Astrocyte (in vitro differentiated cells and primary cell): ENCODE data around the gene WDR27. TPM values are rescaled to one million over a fixed set of nuclear protein-coding genes. Genes with fewer than 3 reads are reported as not detected.

Experiments used
- DNase-seq: peaks from one replicate; pipeline ENCODE4 v3.0.0-alpha.2; 2010; ENCODE audit warnings: low read depth
- FAIRE-seq: peaks from 2 replicates; lab custom pipeline; 2011; peaks lifted over from hg19 to GRCh38; lab: Jason Lieb, UNC
- H2AFZ ChIP-seq: 2 replicates; pipeline ENCODE4 v1.6.0; 2012; ENCODE audit warnings: low read depth, low read length, inconsistent platforms
- H3K27ac ChIP-seq: 2 replicates; pipeline ENCODE4 v1.5.1; 2011; ENCODE audit warnings: low read depth, low read length, inconsistent platforms
- H3K27me3 ChIP-seq: 2 replicates; pipeline ENCODE4 v1.6.0; 2011; ENCODE audit warnings: low read length, inconsistent platforms; ENCODE audit not compliant: insufficient read depth
- H3K36me3 ChIP-seq: 2 replicates; pipeline ENCODE4 v1.5.1; 2011; ENCODE audit warnings: low read length, inconsistent platforms; ENCODE audit not compliant: insufficient read depth
- H3K4me1 ChIP-seq: 2 replicates; pipeline ENCODE4 v1.5.1; 2011; ENCODE audit warnings: low read length, inconsistent platforms; ENCODE audit not compliant: insufficient read depth
- H3K4me2 ChIP-seq: 2 replicates; pipeline ENCODE4 v1.6.0; 2012; ENCODE audit warnings: low read length, inconsistent platforms
- H3K4me3 ChIP-seq: 2 replicates; pipeline ENCODE4 v1.5.1; 2011; ENCODE audit warnings: low read depth, mild to moderate bottlenecking, low read length, inconsistent platforms; ENCODE audit not compliant: insufficient read depth
- H3K79me2 ChIP-seq: 2 replicates; pipeline ENCODE4 v1.6.0; 2012; ENCODE audit warnings: mild to moderate bottlenecking, low read length, inconsistent platforms; ENCODE audit not compliant: insufficient read depth
- H3K9ac ChIP-seq: 2 replicates; pipeline ENCODE4 v1.6.0; 2012; ENCODE audit warnings: mild to moderate bottlenecking, low read length, inconsistent platforms
- H3K9me3 ChIP-seq: 2 replicates; pipeline ENCODE4 v1.5.1; 2012; ENCODE audit warnings: low read depth, mild to moderate bottlenecking, low read length, inconsistent platforms; ENCODE audit not compliant: insufficient read depth
- H4K20me1 ChIP-seq: 2 replicates; pipeline ENCODE4 v1.6.0; 2012; ENCODE audit warnings: low read length, inconsistent platforms; ENCODE audit not compliant: insufficient read depth
- H3K27ac Mint-ChIP-seq: one replicate; pipeline ENCODE4 v1.8.0; 2021; ENCODE audit warnings: mild to moderate bottlenecking, mixed read lengths; ENCODE audit not compliant: unreplicated experiment
- H3K27me3 Mint-ChIP-seq: one replicate; pipeline ENCODE4 v1.8.0; 2021; ENCODE audit warnings: low read depth, mixed read lengths; ENCODE audit not compliant: unreplicated experiment
- H3K36me3 Mint-ChIP-seq: one replicate; pipeline ENCODE4 v1.8.0; 2021; ENCODE audit warnings: low read depth, mixed read lengths; ENCODE audit not compliant: unreplicated experiment
- H3K4me1 Mint-ChIP-seq: one replicate; pipeline ENCODE4 v1.8.0; 2021; ENCODE audit warnings: low read depth, mixed read lengths; ENCODE audit not compliant: unreplicated experiment
- H3K4me3 Mint-ChIP-seq: one replicate; pipeline ENCODE4 v1.8.0; 2021; ENCODE audit warnings: mild to moderate bottlenecking, moderate library complexity, mixed read lengths; ENCODE audit not compliant: unreplicated experiment
- H3K9me3 Mint-ChIP-seq: one replicate; pipeline ENCODE4 v1.8.0; 2021; ENCODE audit warnings: mild to moderate bottlenecking, mixed read lengths; ENCODE audit not compliant: unreplicated experiment
- EZH2 ChIP-seq: IDR thresholded peaks from 2 replicates; pipeline ENCODE4 v1.6.1; 2012; ENCODE audit warnings: mild to moderate bottlenecking, low read length, inconsistent platforms; ENCODE audit not compliant: insufficient read depth
- total RNA-seq: library from RNA; stranded (reverse); gene quantifications from 2 replicates; pipeline ENCODE4 v1.2.1, GENCODE V29; 2021
- TF ChIP-seq, protein P1 (sequence below): IDR thresholded peaks from 2 replicates; pipeline ENCODE4 v1.5.1; 2011; ENCODE audit warnings: low read depth, mild to moderate bottlenecking, inconsistent platforms, low read length, moderate library complexity; ENCODE audit not compliant: insufficient read depth

WDR27 gene
- total RNA-seq, 1 donor from 2014 or later: 31.2 TPM

DNA sequence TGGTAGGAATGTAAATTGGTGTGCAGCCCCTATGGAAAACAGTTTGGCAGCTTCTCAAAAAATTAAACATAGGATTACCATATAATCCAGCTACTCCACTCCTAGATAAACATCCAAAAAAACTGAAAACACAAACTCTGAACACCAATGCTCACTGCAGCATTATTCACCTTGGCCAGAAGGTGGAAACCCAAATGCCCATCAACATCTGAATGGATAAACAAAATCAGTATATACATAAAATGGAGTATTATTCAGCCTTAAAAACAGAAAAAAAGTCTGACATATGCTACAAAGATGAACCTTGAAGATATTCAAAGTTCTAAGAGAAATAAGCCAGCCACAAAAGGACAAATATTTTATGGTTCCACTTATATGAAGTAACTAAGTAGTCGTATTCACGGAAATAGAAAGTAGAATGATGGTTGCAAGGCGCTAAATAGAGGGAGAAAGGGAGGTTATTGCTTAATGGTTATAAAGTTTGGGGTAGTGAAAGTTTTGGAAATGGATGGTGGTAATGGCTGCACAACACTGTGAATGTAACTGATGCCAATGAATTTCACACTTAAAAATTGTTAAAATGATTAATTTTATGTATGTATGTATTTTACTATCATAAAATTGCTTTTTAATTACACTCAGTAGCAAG is 18.5 kb upstream of the WDR27 start:
- no peak for DNase-seq
- no peaks in the 10 kb centered on the region for H3K27me3 ChIP-seq
- Mint-ChIP-seq H3K27me3 (no peaks in the 10 kb centered on the region), H3K4me1 (peaks cover 7% of the 10 kb centered on the region), H3K36me3 (peaks cover 3% of the 10 kb centered on the region), H3K27ac (no peak overlapping the region), H3K9me3 (no peaks in the 10 kb centered on the region), H3K4me3 (no peak overlapping the region)
- no peaks in the 10 kb centered on the region for H3K36me3 ChIP-seq
- peaks cover 29% of the 10 kb centered on the region for H3K4me1 ChIP-seq
- no peak overlapping the region for H3K9ac ChIP-seq
- H3K27ac ChIP-seq: no peak overlapping the region
- H3K79me2 ChIP-seq: peaks cover 39% of the 10 kb centered on the region
- TF ChIP-seq EZH2: no peak
- TF ChIP-seq, protein P1, sequence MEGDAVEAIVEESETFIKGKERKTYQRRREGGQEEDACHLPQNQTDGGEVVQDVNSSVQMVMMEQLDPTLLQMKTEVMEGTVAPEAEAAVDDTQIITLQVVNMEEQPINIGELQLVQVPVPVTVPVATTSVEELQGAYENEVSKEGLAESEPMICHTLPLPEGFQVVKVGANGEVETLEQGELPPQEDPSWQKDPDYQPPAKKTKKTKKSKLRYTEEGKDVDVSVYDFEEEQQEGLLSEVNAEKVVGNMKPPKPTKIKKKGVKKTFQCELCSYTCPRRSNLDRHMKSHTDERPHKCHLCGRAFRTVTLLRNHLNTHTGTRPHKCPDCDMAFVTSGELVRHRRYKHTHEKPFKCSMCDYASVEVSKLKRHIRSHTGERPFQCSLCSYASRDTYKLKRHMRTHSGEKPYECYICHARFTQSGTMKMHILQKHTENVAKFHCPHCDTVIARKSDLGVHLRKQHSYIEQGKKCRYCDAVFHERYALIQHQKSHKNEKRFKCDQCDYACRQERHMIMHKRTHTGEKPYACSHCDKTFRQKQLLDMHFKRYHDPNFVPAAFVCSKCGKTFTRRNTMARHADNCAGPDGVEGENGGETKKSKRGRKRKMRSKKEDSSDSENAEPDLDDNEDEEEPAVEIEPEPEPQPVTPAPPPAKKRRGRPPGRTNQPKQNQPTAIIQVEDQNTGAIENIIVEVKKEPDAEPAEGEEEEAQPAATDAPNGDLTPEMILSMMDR: no peak
- peaks cover 28% of the 10 kb centered on the region for H4K20me1 ChIP-seq
- no peaks in the 10 kb centered on the region for H3K9me3 ChIP-seq
- no peak overlapping the region for H3K4me3 ChIP-seq
- no peak overlapping the region for H3K4me2 ChIP-seq
- H2AFZ ChIP-seq: no peak overlapping the region
- no peak for FAIRE-seq

DNA sequence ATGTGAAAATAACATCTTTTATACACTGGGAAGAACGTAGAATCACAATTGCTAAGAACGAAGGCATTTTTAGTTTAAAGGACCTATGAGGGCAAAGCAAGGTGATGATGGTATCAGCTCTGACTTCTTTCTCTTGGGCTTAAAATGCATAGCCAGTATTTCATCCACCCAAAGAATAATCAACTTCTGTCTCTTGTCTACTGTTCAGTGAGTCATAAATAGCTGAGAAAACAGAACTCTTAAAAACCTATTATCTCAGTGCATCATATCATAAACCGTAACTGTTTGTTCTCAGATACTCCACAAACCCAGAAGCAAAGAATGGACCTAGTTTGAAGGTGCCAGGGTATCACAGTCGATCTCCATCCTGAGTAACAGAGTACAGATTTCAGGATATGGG is 17.3 kb upstream of the WDR27 start:
- Mint-ChIP-seq H3K27ac (no peak overlapping the region), H3K9me3 (no peaks in the 10 kb centered on the region), H3K4me1 (peaks cover 8% of the 10 kb centered on the region), H3K36me3 (peaks cover 3% of the 10 kb centered on the region), H3K27me3 (no peaks in the 10 kb centered on the region), H3K4me3 (no peak overlapping the region)
- no peak overlapping the region for H3K4me3 ChIP-seq
- H3K27me3 ChIP-seq: no peaks in the 10 kb centered on the region
- FAIRE-seq (no peak), DNase-seq (peak; percentile 27)
- H3K9ac ChIP-seq: no peak overlapping the region
- TF ChIP-seq, protein P1: no peak
- TF ChIP-seq EZH2: no peak
- H3K4me2 ChIP-seq: no peak overlapping the region
- no peaks in the 10 kb centered on the region for H3K9me3 ChIP-seq
- H2AFZ ChIP-seq: no peak overlapping the region
- peaks cover 39% of the 10 kb centered on the region for H3K79me2 ChIP-seq
- H4K20me1 ChIP-seq: peaks cover 28% of the 10 kb centered on the region
- no peak overlapping the region for H3K27ac ChIP-seq
- H3K4me1 ChIP-seq: peaks cover 22% of the 10 kb centered on the region
- H3K36me3 ChIP-seq: peaks cover 7% of the 10 kb centered on the region

DNA sequence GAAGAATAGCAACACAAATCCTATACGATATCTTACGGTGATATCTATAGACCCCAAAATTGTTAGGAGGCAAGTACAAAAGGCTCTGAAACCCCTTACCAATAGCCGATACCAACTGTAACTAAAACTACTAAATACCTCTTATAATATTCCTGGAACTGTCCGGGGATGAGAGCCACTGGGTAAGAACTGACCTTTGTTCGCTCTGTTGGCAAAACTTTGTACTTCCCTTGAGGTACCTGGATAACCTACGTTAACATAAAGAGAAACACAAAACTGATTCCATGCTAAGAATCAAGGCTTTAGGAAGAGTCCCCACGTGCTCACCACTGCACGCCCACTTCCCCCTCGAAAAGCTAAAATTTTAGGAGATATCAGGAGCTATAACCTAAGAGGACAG is 12.8 kb upstream of the WDR27 start:
- TF ChIP-seq, protein P1: no peak
- TF ChIP-seq EZH2: no peak
- Histone ChIP-seq H3K9ac (no peak overlapping the region), H3K36me3 (peaks cover 18% of the 10 kb centered on the region), H3K4me1 (peaks cover 4% of the 10 kb centered on the region), H4K20me1 (peaks cover 4% of the 10 kb centered on the region), H3K4me2 (no peak overlapping the region), H3K79me2 (peaks cover 14% of the 10 kb centered on the region), H3K4me3 (no peak overlapping the region), H3K27me3 (no peaks in the 10 kb centered on the region), H3K27ac (no peak overlapping the region), H3K9me3 (no peaks in the 10 kb centered on the region), H2AFZ (no peak overlapping the region)
- DNase-seq (no peak), FAIRE-seq (no peak)
- Mint-ChIP-seq H3K9me3 (no peaks in the 10 kb centered on the region), H3K27ac (no peak overlapping the region), H3K4me3 (no peak overlapping the region), H3K4me1 (peaks cover 13% of the 10 kb centered on the region), H3K36me3 (peaks cover 3% of the 10 kb centered on the region), H3K27me3 (no peaks in the 10 kb centered on the region)
